ENCODE measurements around the gene SEMA6A.

The SEMA6A gene

GRCh38 chr5:116488356-116489041 lies 86.1 kb downstream of the SEMA6A start:
- no peak for DNase-seq

DNA sequence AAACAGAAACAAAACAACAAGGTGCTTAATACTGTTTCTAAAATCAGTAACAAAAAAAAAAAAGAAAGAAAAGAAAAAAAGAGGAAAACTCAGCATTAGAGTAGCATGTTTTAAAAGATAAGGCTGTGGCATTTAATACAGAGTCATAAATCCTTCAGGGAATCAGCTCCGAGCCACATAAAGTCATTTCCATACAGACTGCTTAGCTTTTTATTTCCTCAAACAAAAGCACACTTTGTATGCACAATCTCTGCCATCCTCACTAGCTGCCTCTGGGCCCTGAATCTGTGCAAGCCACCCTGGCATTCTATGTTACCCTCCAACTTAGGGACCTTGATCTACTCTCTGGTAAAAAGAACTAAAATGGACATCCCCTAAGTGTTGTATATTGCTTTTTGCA lies 87.6 kb downstream of the SEMA6A start:
- no peak for DNase-seq

GRCh38 chr5:116486588-116486987 lies 88.0 kb downstream of the SEMA6A start:
- no peak for DNase-seq

- DNase-seq: no peak
Measured at GRCh38 chr5:116484645-116485044, 90.0 kb downstream of the SEMA6A start.

- no peak for DNase-seq
Measured at GRCh38 chr5:116482394-116482793, 92.2 kb downstream of the SEMA6A start.

DNA sequence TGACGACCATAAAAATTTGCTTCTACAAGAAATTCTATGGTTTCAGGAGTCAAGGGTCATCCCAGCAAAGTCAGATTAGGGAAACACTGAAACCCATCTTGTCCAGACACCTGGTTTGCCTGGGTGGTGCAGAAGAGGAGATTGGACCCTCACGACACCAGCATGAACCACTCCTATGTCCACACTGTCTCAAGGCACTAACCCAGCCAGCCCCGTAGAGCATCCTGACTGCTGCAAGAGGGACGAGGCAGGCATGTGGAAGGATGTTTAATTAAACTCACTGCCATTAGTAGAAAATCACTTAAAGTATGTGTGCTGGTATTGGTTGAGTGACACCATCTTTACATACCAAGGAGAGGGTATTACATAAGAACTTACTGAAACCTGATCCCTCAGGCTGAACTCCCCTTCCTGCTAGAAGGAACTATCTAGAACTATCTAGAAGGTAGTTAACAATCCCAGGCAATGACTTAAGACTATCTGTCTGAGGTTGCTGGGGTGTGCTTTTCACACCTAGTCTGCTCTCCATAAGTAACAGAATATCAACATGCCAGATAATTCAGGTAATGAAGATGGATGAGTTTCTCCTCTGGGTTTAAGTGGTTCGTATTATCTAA lies 93.6 kb downstream of the SEMA6A start:
- DNase-seq: no peak

DNA sequence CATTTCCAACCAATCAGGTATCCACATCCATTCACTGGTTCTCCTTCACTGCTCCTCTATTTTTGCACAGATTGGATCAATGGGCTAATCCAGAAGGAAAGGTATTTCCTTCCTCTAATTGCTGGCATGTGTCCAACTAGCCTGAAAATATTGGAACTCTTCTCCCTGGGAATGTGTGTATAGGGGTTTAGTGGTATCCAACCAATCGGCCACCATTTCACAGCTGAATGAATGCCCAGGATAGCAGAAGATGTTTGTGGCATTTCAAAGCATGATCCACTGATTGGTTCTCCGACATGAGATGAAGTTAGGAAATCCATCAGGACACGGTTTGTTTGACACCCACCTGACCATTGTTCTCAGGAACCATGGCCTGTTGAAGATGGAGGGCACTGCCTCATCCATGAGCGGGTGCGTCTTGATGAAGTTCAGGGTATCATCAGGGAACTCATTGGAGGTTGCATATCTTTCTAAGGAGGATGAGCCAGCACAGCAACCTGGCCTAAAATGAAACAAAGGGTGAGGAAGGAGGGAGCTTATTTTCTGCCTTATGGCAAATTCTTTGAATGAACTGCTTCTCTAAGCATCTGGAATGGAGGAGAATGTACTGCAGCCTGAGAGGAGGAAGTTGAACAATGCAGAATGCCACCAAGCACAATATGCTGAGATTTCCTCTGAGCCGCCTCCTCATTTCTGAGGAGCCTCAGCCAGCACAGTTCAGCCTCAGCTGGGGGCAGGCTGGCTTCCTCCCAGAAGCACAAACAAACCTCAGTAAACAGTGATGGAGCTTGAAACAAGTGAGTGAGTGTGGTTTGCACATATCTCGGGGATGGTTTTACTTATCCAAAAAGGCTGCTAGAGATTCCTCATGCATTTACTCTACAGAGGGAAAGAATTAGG lies 94.6 kb downstream of the SEMA6A start:
- DNase-seq: no peak

- no peak for DNase-seq
Measured at GRCh38 chr5:116478491-116478890, 96.1 kb downstream of the SEMA6A start.

GRCh38 chr5:116476897-116477537 lies 97.6 kb downstream of the SEMA6A start:
- DNase-seq: no peak

GRCh38 chr5:116475338-116475737 lies 99.3 kb downstream of the SEMA6A start:
- no peak for DNase-seq

DNA sequence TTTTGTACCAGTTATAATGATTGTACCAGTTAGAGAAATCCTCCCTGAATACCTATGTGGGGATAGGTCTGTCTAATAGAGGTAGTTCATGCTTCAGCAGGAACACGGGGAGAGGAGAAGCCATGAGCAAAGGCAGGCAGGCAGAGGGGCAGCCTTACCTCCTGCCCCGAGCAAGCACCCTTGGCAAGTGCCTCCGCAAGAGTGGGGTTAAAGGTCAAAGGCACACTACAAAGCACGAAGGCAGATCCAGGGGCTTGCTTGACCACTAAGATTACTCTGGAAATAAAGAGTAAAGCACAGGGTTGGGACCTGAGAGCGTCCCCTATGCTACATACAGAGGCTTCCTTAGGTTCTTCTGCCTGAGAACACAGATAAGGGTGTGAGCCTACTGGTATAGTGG lies 100.9 kb downstream of the SEMA6A start:
- DNase-seq: no peak

GRCh38 chr5:116472274-116472673 lies 102.3 kb downstream of the SEMA6A start:
- no peak for DNase-seq

- no peak for DNase-seq
Measured at GRCh38 chr5:116469631-116470030, 105.0 kb downstream of the SEMA6A start.

- no peak for DNase-seq
Measured at GRCh38 chr5:116468583-116468982, 106.0 kb downstream of the SEMA6A start.

GRCh38 chr5:116467465-116467843 lies 107.2 kb downstream of the SEMA6A start:
- DNase-seq: no peak

- no peak for DNase-seq
Measured at GRCh38 chr5:116466727-116467464, 107.7 kb downstream of the SEMA6A start.

- no peak for DNase-seq
Measured at GRCh38 chr5:116465411-116465810, 109.2 kb downstream of the SEMA6A start.

DNA sequence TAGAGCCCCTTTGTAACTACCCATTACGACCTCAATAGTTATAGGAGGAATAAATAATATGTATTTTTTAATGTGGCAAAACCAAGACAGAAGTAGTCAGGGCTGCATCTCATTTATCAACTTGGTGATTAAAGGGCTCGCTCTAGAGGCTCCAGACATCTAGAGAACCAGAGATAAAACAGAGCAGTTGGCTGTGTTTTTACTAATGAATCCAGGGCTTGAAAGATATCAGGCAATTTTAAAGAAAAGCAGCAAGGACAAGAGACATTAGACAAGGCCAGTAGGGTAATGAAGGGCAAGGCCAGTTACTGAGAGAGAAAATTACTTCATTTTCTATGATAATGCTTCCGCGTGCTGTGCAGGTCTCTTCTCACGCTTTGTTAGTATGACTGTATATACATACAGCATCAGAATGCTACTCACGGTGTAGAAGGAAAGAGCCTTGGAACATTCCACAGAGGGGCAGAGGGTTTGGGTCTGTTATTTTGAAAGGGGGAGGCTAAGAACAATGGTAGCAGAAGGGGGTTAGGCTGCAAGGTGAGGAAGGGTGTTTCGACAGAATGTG lies 110.4 kb downstream of the SEMA6A start:
- no peak for DNase-seq

GRCh38 chr5:116462500-116462899 lies 112.1 kb downstream of the SEMA6A start:
- no peak for DNase-seq

DNA sequence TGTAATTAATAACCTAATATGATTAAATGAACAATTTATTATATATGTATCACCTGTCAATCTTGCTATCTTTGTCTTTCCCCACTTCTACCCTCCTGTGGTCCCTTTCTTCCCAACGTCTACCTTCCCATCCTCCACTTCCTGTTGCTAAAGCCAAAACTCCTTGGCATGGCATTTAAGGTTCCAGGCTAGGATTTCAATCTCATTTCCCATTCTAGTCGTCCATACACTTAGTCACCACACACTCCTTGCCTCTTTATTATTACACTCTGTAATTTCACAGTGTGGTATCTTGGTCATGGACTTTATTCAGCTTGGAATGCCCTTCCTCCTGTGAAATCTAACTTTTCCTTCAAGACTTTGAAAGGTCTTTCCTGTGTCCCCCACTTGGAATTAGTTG lies 115.3 kb downstream of the SEMA6A start:
- no peak for DNase-seq

- no peak for DNase-seq
Measured at GRCh38 chr5:116457062-116457461, 117.6 kb downstream of the SEMA6A start.

- DNase-seq: no peak
Measured at GRCh38 chr5:116456036-116456435, 118.6 kb downstream of the SEMA6A start.

Data from stimulated activated CD4-positive, alpha-beta T cell treated with anti-CD3 and anti-CD28 coated beads, Interleukin-12 subunit alpha, Interleukin-12 subunit beta, amount 100 ng/mL, for 4 hours (primary cell).